Endodermal cell (in vitro differentiated cells): ENCODE measurements around the gene ATOH8. TPM values are rescaled to one million over a fixed set of nuclear protein-coding genes. Genes with fewer than 3 reads are reported as not detected.

Experiments
- DNase-seq: peaks from one replicate; pipeline ENCODE4 v3.0.0-alpha.2; 2017
- H3K27ac ChIP-seq: 2 replicates; pipeline ENCODE4 v1.5.1; 2013; ENCODE audit warnings: mild to moderate bottlenecking, low read depth, low read length, moderate library complexity
- H3K27me3 ChIP-seq: 2 replicates; pipeline ENCODE4 v1.6.1; 2013; ENCODE audit warnings: mild to moderate bottlenecking, low read length, moderate library complexity; ENCODE audit not compliant: insufficient read depth, control insufficient read depth, poor library complexity, severe bottlenecking
- H3K36me3 ChIP-seq: 2 replicates; pipeline ENCODE4 v1.7.0; 2013; ENCODE audit warnings: mild to moderate bottlenecking, low read length, moderate library complexity; ENCODE audit not compliant: control insufficient read depth, insufficient read depth
- H3K4me1 ChIP-seq: one replicate; pipeline ENCODE4 v1.7.0; 2013; ENCODE audit warnings: low read length; ENCODE audit not compliant: control insufficient read depth, insufficient read depth
- H3K4me3 ChIP-seq: 2 replicates; pipeline ENCODE4 v1.5.1; 2013; ENCODE audit warnings: mild to moderate bottlenecking, low read length, moderate library complexity
- H3K9ac ChIP-seq: 2 replicates; pipeline ENCODE4 v1.6.1; 2013; ENCODE audit warnings: mild to moderate bottlenecking, low read length, moderate library complexity; ENCODE audit not compliant: poor library complexity, severe bottlenecking; ENCODE audit errors: extremely low read depth
- H3K9me3 ChIP-seq: 2 replicates; pipeline ENCODE4 v1.6.1; 2013; ENCODE audit warnings: mild to moderate bottlenecking, low read length, moderate library complexity; ENCODE audit not compliant: control insufficient read depth
- H3K27ac Mint-ChIP-seq: 2 replicates; pipeline ENCODE4 v1.8.0; 2020; ENCODE audit warnings: mixed read lengths
- H3K27me3 Mint-ChIP-seq: 2 replicates; pipeline ENCODE4 v1.8.0; 2021; ENCODE audit warnings: mild to moderate bottlenecking, mixed read lengths; ENCODE audit not compliant: insufficient read depth
- H3K36me3 Mint-ChIP-seq: 2 replicates; pipeline ENCODE4 v1.8.0; 2020; ENCODE audit warnings: low read depth, mixed read lengths
- H3K4me1 Mint-ChIP-seq: 2 replicates; pipeline ENCODE4 v1.8.0; 2020; ENCODE audit warnings: mixed read lengths
- H3K4me3 Mint-ChIP-seq: 2 replicates; pipeline ENCODE4 v1.8.0; 2020; ENCODE audit warnings: mild to moderate bottlenecking, moderate library complexity, mixed read lengths
- H3K9me3 Mint-ChIP-seq: 2 replicates; pipeline ENCODE4 v1.8.0; 2020; ENCODE audit warnings: mild to moderate bottlenecking, mixed read lengths
- CTCF ChIP-seq: fragments of 200-600 bp; sonication (generic); conservative IDR thresholded peaks from 2 replicates; pipeline ENCODE4 v1.5.0; 2021; ENCODE audit warnings: antibody characterized with exemption, mild to moderate bottlenecking
- WGBS, 2 experiments: methylation state at CpG; one replicate each; pipeline versions ENCODE4 v1.1.5 to v1.1.7; 2013; ENCODE audit warnings: missing lambda C conversion rate in 2 of 2, mixed read lengths in 1 of 2; ENCODE audit not compliant: insufficient coverage in 1 of 2, insufficient read length in 1 of 2; 5-methylcytosine and 5-hydroxymethylcytosine counted together
- microRNA-seq: library from miRNA; unstranded; fragments of <30 nt; microRNA quantifications from one replicate; pipeline ENCODE4 v1.2.0, GENCODE V29; 2020; ENCODE audit warnings: borderline microRNAs expressed
- total RNA-seq, 2 donors: library from RNA; stranded (reverse); fragmentation: NEBNext Ultra II Directional in 1 of 2; extraction: Animal tissue kit (Norgen Biotek cat#: 25700) in 1 of 2; gene quantifications; 2 replicates in 1 of 2; 3 replicates in 1 of 2; pipeline ENCODE4 v1.2.1, GENCODE V29; 2021

The ATOH8 gene
- total RNA-seq, 2 donors from 2014 or later: 1.3 to 1.6 TPM

GRCh38 chr2:85831735-85832134, 77.9 kb downstream of the ATOH8 start:
- H3K4me3 ChIP-seq: no peak overlapping the region
- Mint-ChIP-seq H3K9me3 (no peaks in the 10 kb centered on the region), H3K27ac (no peak overlapping the region), H3K27me3 (peaks cover 18% of the 10 kb centered on the region), H3K36me3 (no peaks in the 10 kb centered on the region), H3K4me1 (peaks cover 3% of the 10 kb centered on the region), H3K4me3 (no peak overlapping the region)
- H3K27me3 ChIP-seq: no peaks in the 10 kb centered on the region
- WGBS, 2 experiments: 91 to 100% methylated on average over 1 to 2 of the region's 2 CpGs
- no peaks in the 10 kb centered on the region for H3K9me3 ChIP-seq
- TF ChIP-seq CTCF: no peak
- no peak for DNase-seq
- no peak overlapping the region for H3K27ac ChIP-seq
- H3K9ac ChIP-seq: no peak overlapping the region
- H3K4me1 ChIP-seq: no peaks in the 10 kb centered on the region
- H3K36me3 ChIP-seq: no peaks in the 10 kb centered on the region

- Histone ChIP-seq H3K27ac (no peak overlapping the region), H3K9ac (no peak overlapping the region), H3K4me1 (no peaks in the 10 kb centered on the region), H3K36me3 (peaks cover 7% of the 10 kb centered on the region), H3K4me3 (no peak overlapping the region), H3K27me3 (no peaks in the 10 kb centered on the region), H3K9me3 (no peaks in the 10 kb centered on the region)
- no peak for DNase-seq
- no peaks in the 10 kb centered on the region for H3K4me1 Mint-ChIP-seq
- no peaks in the 10 kb centered on the region for H3K9me3 Mint-ChIP-seq
- H3K4me3 Mint-ChIP-seq: no peak overlapping the region
- H3K36me3 Mint-ChIP-seq: peaks cover 11% of the 10 kb centered on the region
- peaks cover 12% of the 10 kb centered on the region for H3K27me3 Mint-ChIP-seq
- H3K27ac Mint-ChIP-seq: no peak overlapping the region
- no peak for TF ChIP-seq CTCF
These were observed 80.7 kb downstream of the ATOH8 start for GRCh38 chr2:85834466-85834865.

Small RNA genes within 50 kb of the gene (microRNA-seq; reads per million reads assigned to microRNA genes)
- not detected for gene MIR6071

Other genes with a start within 250 kb of the ATOH8 start
- 100 to 1,000 TPM; 171 to 267 TPM for gene MAT2A, start 214.8 kb upstream of the ATOH8 start, total RNA-seq
- gene GGCX, start 192.5 kb upstream of the ATOH8 start, total RNA-seq: 10 to 100 TPM; 74.5 to 89.5 TPM
- gene VAMP8, start 176.4 kb upstream of the ATOH8 start, total RNA-seq: 100 to 1,000 TPM in 1 of 2 donors, 10 to 100 TPM in 1; 80.4 to 146 TPM
- 10 to 100 TPM in 1 of 2 donors, 1 to 10 TPM in 1; 6.3 to 13.9 TPM for gene VAMP5, start 169.6 kb upstream of the ATOH8 start, total RNA-seq
- 100 to 1,000 TPM; 113 to 118 TPM for gene RNF181, start 158.2 kb upstream of the ATOH8 start, total RNA-seq
- gene TMEM150A, start 151.3 kb upstream of the ATOH8 start, total RNA-seq: 10 to 100 TPM; 23.8 to 32.2 TPM
- 10 to 100 TPM; 63.2 to 66.5 TPM for gene C2orf68, start 141.9 kb upstream of the ATOH8 start, total RNA-seq
- gene USP39, start 137.8 kb upstream of the ATOH8 start, total RNA-seq: 100 to 1,000 TPM in 1 of 2 donors, 10 to 100 TPM in 1; 75.7 to 102 TPM
- gene SFTPB, start 85.8 kb upstream of the ATOH8 start, total RNA-seq: not detected
- not detected for gene GNLY, start 59.6 kb upstream of the ATOH8 start, total RNA-seq
- gene ST3GAL5, start 135.0 kb downstream of the ATOH8 start, total RNA-seq: 10 to 100 TPM; 26.6 to 27.4 TPM